Endothelial cell of hepatic sinusoid (primary cell): ENCODE data around the gene RAD9B.
"Not testable (repeated sequence)": the region's sequence is repeated elsewhere in the genome, so short reads cannot be mapped to it uniquely, and the experiment has no call there.

ENCODE experiments used
- in situ Hi-C: cut with HindIII; loops from 2 replicates; pipeline ENCODE4 v1.10.0; 2017; ENCODE audit warnings: low sequenced_read_pairs

RAD9B gene

GRCh38 chr12:110520876-110521712, 19.0 kb downstream of the RAD9B start:
- in situ Hi-C loops, result not testable (repeated sequence)

DNA sequence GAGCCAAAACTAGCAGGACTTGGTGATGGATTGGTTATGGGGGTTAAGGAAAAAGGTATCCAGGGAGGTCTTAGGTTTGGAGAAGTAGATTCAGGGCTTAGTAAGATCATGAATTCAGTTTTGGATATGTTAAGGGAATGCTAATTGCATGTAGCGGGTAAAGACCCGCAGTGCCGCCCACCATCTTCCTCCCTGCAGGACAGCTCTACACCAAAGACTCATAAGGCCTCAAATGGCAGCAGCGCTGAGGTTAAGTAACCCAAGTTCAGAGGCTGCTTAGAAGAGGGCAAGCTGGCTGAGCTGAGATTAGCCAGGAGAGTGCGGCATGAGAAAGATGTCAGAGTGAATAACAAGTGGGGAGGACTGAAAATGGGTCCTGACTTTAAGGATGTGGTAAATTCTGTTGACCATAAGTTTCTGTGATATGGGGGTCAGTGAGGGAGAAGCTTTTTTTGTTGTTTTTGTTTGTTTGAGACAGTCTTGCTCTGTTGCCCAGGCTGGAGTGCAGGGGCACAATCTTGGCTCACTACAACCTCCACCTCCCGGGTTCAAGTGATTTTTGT, 26.2 kb downstream of the RAD9B start:
- in situ Hi-C loops, result no loop called here

GRCh38 chr12:110530511-110530910, 28.4 kb downstream of the RAD9B start:
- in situ Hi-C loops, result no loop called here

DNA sequence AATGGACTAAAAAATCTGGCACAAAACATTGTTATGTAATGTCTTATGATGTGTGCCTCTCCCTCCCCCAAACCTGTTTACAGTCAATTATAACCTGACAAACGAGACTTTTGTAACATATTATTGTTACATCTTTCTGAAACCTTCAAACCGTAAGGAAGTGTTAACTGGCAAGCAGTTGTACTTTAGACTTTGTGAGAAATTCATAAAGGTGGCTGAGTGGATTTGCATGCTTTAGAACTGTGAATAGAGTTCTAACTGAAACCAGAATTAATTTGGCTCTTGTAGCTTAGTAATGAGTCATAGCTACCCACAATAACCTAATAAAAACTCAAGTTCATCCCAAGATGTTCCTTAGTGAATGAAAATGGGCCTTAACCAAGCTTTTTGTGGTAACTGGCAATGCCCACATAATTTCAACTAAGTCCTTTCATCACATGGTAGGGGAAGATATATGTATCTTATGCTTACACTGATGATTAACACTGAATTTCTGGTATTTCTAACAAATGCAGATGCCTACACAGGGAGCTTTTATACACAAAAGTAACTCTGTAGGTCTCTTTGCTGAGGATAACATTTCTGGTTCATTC, 29.7 kb downstream of the RAD9B start:
- in situ Hi-C loops, result no loop called here

DNA sequence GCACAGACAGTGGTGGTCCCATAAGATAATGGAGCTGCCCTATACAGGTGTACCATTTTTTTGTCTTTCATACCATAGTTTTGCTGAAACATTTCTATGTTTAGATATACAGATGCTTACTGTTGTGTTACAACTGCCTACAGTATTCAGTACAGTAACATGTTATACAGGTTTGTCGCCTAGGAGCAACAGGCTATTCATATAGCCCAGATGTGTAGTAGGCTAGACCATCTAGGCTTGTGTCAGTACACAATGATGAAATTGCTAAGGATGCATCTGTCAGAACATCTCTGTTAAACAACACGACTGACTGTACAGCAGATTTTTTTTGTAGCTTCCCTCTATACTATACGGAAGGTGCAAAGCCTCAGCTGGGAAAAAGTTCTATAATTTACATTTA, 30.5 kb downstream of the RAD9B start:
- in situ Hi-C loops, result no loop called here

- in situ Hi-C loops, result no loop called here
Measured at GRCh38 chr12:110533607-110534006, 31.5 kb downstream of the RAD9B start.

GRCh38 chr12:110534811-110535210, 32.7 kb downstream of the RAD9B start:
- in situ Hi-C loops, result loop anchor here (5.0 kb wide), 2 partner anchors 48 to 67 kb away; no protein-coding TSS in a partner anchor

- in situ Hi-C loops, result loop anchor here (5.0 kb wide), 2 partner anchors 50 to 65 kb away; no protein-coding TSS in a partner anchor
Measured at GRCh38 chr12:110536834-110537604, 34.9 kb downstream of the RAD9B start.

DNA sequence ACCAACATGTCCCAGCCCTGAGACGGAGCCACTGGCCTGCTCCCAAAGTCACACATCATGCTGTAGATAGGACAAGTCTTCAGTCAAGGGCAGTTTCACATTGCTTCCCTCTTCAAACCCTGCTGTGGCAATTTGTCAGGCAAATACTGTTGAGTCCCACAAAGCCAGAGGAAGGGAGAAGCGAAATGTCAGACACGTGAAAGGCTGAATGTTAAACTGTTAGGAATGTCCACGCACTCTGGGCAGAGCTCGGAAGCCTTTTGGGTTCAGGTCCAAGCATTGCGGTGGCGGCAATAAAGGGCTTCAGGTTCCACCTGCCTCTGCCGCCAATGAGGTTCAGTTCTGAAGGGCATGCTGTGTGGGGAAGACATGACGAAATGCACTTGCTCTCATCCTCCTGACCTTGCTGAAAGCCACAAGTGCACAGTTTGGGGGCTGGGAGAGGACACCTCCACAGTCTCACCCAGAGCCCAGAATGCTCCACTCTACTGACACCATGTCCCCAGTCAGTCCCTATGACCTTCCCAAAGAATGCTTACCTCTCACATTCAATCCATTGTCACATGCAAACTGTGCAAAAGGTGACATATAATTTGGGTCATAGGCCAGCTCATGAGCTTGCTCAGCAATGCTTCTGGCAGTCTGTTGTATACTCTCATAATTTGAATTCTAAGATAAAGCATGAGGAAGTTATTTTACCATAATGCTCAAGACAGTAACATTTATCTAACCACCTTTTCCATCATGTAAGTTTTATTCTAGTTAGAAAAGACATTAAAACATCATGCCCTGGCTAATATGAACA, 35.7 kb downstream of the RAD9B start:
- in situ Hi-C loops, result loop anchor here (5.0 kb wide), 2 partner anchors 51 to 64 kb away; no protein-coding TSS in a partner anchor

DNA sequence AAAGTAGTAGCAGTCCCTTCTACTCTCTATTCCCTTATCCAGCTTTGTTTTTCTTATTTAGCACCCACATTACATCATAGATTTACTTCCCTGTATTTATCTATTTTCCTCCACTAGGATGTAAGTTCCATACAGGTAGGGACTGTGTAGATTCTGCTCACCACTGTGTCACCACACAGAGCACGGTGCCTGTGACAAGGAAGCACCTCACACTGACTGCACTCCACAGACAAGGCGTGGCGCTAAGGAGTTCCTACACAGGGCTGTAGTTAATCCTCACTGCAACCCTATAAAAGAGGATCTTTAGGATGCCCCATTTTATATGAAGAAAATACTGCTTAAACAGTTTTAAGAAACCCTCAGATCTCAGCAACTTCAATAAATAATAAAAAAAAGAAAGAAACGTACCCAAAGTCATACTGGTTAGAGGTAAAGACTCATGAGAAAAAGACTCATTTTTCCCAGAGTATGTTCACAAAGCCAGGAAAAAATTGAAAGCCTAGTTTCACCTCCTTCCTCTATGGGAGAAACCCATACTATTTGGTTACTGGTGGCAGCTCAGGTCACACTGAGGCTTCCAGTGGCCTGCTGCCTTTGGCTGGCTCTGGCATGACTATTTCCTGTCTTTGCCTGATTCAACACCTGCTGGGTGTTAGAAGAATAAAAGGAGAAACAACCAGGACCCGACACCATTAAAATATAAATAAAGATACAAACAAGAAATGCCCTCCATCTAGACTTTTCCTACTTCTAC, 36.9 kb downstream of the RAD9B start:
- in situ Hi-C loops, result loop anchor here (5.0 kb wide), 2 partner anchors 52 to 63 kb away; no protein-coding TSS in a partner anchor

GRCh38 chr12:110540048-110540447, 37.9 kb downstream of the RAD9B start:
- in situ Hi-C loops, result no loop called here

DNA sequence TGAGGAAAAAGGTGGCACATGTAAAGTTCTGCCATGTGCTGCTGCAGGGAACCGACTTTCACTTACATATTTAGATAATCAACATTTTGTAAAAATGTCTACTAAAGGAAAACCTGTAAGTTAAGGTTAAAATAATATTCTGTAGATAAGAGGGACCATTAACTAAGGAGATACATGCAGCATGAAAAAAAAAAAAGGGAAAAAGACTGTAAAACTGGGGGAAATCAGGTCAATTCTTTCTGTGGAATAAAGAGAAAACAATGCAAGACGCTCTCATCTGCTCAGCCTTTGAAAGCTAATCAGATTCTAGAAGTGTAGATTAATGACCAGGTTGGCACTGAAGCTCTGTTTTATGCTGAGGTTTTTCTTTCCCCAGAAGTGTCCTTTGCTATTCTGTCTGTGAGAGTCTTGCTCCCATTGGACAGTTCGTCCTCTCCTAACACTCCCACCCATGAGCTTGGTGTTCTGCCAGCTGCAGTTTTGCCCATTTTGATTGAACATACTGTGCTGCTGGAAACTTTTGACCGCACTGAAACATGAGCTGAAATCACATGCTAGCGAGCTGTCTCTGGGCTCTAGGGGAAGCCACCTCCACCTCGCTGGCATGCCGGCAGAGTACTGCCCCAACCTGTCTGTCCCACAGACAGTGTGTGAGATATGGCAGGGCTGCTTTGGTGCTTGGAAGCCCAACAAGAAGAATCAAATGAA, 41.3 kb downstream of the RAD9B start:
- in situ Hi-C loops, result no loop called here

DNA sequence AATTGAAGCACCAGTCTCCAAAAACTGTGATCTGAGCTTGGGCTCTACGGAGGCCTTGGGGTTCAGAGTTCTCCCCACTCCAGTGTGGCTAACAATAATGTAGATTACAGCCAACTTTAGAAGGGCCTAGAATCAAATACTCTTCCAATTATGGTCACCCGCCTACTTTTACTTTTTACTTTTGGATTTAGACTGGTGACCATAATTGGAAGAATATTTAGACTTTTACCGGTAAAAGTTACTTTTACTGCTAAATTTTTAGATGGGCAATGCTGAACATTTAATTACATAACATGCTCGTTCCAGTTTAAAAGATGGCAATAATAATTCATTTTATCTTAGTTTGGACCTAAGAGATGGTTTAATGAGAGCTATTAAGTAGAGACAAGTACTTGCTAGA, 41.8 kb downstream of the RAD9B start:
- in situ Hi-C loops, result no loop called here

GRCh38 chr12:110545259-110545658, 43.1 kb downstream of the RAD9B start:
- in situ Hi-C loops, result not testable (repeated sequence)

DNA sequence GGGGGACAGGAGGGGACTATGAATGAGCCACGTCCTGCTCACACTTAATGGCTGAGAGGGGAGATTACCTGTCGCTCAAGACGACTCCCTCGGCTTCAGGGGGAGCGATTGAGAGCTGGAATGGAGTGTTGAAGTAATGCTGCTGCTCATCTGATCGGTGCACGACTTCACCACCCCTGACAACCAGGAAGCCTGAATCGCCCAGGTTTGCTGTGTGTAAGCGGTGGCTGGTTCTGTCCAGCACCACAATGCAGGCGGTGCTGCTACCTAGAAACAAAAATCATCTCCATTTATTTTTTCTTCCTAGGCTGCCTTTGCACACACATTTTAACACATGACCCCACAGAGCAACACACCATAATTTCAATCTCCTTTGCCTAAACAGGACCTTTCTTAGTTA, 43.7 kb downstream of the RAD9B start:
- in situ Hi-C loops, result no loop called here

GRCh38 chr12:110546339-110546738, 44.2 kb downstream of the RAD9B start:
- in situ Hi-C loops, result no loop called here

DNA sequence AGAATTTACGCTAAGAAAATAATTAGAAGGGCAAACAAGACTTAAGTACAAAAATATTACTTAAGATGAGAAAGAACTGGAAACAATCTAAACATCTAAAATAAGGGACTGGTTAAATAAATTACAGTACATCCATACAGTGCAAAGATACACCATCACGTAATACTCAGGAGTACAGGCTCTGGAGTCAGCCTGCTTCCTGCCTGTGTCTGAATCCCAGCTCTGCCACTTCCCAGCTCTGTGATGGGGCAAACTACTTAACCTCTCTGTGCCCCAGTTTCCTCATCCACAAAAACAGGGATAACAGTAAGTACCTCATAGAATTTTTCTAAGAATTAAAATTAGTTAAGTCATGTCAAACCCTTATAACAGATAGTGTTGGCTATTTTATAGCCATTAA, 45.0 kb downstream of the RAD9B start:
- in situ Hi-C loops, result no loop called here

GRCh38 chr12:110548678-110549077, 46.5 kb downstream of the RAD9B start:
- in situ Hi-C loops, result no loop called here

DNA sequence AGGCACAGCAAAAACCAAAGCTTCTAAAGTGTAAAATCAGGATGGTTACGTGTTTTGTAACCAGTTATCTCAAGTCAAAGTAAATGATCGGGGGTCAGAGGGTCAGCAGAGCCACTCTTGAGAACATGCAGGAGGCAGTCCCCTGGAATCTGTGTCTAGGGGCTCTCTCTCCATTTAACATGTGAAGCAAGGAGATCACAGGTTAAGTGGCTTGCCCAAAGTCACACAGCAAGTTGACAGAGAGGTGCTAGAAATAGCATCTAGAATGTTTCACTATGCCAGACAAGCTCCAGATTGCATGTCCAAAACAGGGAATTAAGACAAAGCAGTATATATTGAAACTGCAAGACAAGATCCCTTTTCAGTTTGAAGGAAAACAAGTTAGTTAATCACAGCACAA, 47.6 kb downstream of the RAD9B start:
- in situ Hi-C loops, result no loop called here
